ENCODE results near the gene MIEF1. TPM values are rescaled to one million over a fixed set of nuclear protein-coding genes. Genes with fewer than 3 reads are reported as not detected.

MIEF1 gene
- total and polyA plus RNA-seq, 2 experiments from 2014 or later: 13.2 to 40.1 TPM

DNA sequence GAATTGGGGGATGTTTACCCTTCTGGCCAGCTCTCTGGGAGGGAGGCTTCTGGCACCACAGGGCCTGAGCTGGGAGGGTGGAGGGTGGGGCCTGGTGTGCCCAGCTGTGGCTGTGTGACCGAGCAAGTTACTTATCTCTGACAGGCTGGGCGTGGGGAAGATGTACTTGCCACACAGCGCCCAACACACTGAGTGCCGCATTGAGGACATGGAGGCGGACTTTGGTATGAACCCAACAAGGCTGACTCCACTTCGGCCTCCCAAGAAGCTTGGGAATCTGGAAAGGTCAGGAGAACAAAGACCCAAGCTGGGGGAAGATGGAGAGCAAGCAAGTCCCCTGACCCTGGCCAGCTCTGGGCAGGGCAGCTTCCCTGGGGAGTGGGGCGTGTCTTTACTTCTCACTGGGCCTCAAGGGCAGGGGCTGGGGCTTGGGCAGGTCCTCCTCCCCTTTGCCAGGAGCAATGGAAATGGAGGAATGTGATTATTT lies 47.7 kb upstream of the MIEF1 start (continued):
- TF ChIP-seq, protein P1, sequence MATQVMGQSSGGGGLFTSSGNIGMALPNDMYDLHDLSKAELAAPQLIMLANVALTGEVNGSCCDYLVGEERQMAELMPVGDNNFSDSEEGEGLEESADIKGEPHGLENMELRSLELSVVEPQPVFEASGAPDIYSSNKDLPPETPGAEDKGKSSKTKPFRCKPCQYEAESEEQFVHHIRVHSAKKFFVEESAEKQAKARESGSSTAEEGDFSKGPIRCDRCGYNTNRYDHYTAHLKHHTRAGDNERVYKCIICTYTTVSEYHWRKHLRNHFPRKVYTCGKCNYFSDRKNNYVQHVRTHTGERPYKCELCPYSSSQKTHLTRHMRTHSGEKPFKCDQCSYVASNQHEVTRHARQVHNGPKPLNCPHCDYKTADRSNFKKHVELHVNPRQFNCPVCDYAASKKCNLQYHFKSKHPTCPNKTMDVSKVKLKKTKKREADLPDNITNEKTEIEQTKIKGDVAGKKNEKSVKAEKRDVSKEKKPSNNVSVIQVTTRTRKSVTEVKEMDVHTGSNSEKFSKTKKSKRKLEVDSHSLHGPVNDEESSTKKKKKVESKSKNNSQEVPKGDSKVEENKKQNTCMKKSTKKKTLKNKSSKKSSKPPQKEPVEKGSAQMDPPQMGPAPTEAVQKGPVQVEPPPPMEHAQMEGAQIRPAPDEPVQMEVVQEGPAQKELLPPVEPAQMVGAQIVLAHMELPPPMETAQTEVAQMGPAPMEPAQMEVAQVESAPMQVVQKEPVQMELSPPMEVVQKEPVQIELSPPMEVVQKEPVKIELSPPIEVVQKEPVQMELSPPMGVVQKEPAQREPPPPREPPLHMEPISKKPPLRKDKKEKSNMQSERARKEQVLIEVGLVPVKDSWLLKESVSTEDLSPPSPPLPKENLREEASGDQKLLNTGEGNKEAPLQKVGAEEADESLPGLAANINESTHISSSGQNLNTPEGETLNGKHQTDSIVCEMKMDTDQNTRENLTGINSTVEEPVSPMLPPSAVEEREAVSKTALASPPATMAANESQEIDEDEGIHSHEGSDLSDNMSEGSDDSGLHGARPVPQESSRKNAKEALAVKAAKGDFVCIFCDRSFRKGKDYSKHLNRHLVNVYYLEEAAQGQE (IDR thresholded peaks at IDR 0.05; ENCODE audit: unreplicated experiment): no peak
- TF ChIP-seq STAT1 (IDR thresholded peaks at IDR 0.05; ENCODE audit: unreplicated experiment): no peak
- TF ChIP-seq, protein P2, sequence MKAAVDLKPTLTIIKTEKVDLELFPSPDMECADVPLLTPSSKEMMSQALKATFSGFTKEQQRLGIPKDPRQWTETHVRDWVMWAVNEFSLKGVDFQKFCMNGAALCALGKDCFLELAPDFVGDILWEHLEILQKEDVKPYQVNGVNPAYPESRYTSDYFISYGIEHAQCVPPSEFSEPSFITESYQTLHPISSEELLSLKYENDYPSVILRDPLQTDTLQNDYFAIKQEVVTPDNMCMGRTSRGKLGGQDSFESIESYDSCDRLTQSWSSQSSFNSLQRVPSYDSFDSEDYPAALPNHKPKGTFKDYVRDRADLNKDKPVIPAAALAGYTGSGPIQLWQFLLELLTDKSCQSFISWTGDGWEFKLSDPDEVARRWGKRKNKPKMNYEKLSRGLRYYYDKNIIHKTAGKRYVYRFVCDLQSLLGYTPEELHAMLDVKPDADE (IDR thresholded peaks at IDR 0.05): no peak
- TF ChIP-seq NANOG (IDR thresholded peaks at IDR 0.05; ENCODE audit: borderline replicate concordance): no peak

DNA sequence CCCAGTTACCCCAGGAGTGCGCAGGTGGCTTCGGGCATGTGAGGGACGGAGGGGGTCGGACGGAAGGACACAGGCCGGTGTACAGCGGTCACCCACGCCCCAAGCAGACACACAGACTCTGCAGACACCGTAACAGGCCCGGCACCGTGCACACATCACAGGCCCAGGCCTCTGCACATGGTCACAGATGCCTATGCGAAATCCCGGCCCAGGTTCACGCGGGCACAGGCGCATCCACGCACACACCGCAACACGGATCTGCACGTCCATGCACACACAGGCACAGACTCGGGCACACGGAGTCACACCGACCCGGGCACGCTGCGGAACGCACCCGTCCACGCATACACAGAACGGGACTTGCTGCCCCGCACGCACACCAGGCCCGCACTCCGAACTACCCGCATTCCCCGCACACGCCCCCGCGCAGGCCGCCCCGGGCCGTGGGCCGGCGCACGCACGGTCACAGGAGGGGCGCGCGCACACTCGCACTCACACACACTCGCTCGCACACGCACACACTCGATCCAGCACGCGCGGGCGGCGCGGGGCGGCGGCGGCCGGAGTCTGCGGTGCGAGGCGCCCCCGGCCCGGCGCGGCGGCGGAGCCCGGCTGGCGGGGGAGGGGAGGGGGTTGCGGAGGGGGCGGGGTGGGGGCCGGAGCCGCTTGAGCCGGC lies 45.4 kb upstream of the MIEF1 start, which contains the start of gene MGAT3:
Gene MGAT3 (plus strand): TSS at position 491 of the 676 bp plus-strand sequence. CDS start 30,336 bp downstream, outside the sequence.
- H2AFZ ChIP-seq: no peak within 1 kb of the TSS; the same call in 1 of the 2 replicates
- DNase-seq (ENCODE audit: low spot score) (no peak), ATAC-seq (peak; percentile 6)
- Mint-ChIP-seq H3K27ac (no peak within 1 kb of the TSS), H3K36me3 (ENCODE audit: low read depth) (peaks cover 3% of the 10 kb centered on the region; the same call in 1 of the 3 replicates), H3K4me1 (peaks cover 33% of the 10 kb centered on the region), H3K27me3 (ENCODE audit: insufficient read depth, low read depth, poor library complexity) (peaks cover 46% of the 10 kb centered on the region), H3K4me3 (peak within 1 kb of the TSS; percentile 81), H3K9me3 (no peaks in the 10 kb centered on the region; the same call in 2 of the 3 replicates)
- H3K4me1 ChIP-seq (ENCODE audit: insufficient read depth): peaks cover 18% of the 10 kb centered on the region
- peak within 1 kb of the TSS; percentile 82 for H3K4me3 ChIP-seq
- peaks cover 28% of the 10 kb centered on the region for H3K27me3 ChIP-seq (ENCODE audit: insufficient read depth)
- no peaks in the 10 kb centered on the region for H4K20me1 ChIP-seq (replicated peaks; ENCODE audit: insufficient read depth)
- no peak within 1 kb of the TSS for H3K27ac ChIP-seq (ENCODE audit: low read depth)
- H3K36me3 ChIP-seq (ENCODE audit: insufficient read depth): no peaks in the 10 kb centered on the region
- H3F3A ChIP-seq (replicated peaks; ENCODE audit: low read depth): peaks cover 11% of the 10 kb centered on the region; the same call in 1 of the 2 replicates
- peak within 1 kb of the TSS; percentile 92 for H3K4me2 ChIP-seq
- H3K79me2 ChIP-seq (replicated peaks; ENCODE audit: insufficient read depth): no peaks in the 10 kb centered on the region
- no peaks in the 10 kb centered on the region for H3K9me2 ChIP-seq (ENCODE audit: insufficient read depth)
- TF ChIP-seq ZNF114 (CRISPR knock-in tag; IDR thresholded peaks at IDR 0.05): no peak
- TF ChIP-seq STAT1 (IDR thresholded peaks at IDR 0.05; ENCODE audit: unreplicated experiment): no peak
- TF ChIP-seq, protein P3, sequence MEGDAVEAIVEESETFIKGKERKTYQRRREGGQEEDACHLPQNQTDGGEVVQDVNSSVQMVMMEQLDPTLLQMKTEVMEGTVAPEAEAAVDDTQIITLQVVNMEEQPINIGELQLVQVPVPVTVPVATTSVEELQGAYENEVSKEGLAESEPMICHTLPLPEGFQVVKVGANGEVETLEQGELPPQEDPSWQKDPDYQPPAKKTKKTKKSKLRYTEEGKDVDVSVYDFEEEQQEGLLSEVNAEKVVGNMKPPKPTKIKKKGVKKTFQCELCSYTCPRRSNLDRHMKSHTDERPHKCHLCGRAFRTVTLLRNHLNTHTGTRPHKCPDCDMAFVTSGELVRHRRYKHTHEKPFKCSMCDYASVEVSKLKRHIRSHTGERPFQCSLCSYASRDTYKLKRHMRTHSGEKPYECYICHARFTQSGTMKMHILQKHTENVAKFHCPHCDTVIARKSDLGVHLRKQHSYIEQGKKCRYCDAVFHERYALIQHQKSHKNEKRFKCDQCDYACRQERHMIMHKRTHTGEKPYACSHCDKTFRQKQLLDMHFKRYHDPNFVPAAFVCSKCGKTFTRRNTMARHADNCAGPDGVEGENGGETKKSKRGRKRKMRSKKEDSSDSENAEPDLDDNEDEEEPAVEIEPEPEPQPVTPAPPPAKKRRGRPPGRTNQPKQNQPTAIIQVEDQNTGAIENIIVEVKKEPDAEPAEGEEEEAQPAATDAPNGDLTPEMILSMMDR (conservative IDR thresholded peaks at IDR 0.05; ENCODE audit: low read depth in 2 of 2): no peak
- no peak for TF ChIP-seq ZNF331 (CRISPR knock-in tag; IDR thresholded peaks at IDR 0.05; ENCODE audit: low read depth)
- TF ChIP-seq POLR2AphosphoS5 (IDR thresholded peaks at IDR 0.05; ENCODE audit: low read depth): no peak
- no peak for TF ChIP-seq CREB1 (CRISPR knock-in tag; IDR thresholded peaks at IDR 0.05; ENCODE audit: low read depth)
- no peak for TF ChIP-seq EZH2phosphoT487 (IDR thresholded peaks at IDR 0.05; ENCODE audit: unreplicated experiment)
- TF ChIP-seq, protein P4, sequence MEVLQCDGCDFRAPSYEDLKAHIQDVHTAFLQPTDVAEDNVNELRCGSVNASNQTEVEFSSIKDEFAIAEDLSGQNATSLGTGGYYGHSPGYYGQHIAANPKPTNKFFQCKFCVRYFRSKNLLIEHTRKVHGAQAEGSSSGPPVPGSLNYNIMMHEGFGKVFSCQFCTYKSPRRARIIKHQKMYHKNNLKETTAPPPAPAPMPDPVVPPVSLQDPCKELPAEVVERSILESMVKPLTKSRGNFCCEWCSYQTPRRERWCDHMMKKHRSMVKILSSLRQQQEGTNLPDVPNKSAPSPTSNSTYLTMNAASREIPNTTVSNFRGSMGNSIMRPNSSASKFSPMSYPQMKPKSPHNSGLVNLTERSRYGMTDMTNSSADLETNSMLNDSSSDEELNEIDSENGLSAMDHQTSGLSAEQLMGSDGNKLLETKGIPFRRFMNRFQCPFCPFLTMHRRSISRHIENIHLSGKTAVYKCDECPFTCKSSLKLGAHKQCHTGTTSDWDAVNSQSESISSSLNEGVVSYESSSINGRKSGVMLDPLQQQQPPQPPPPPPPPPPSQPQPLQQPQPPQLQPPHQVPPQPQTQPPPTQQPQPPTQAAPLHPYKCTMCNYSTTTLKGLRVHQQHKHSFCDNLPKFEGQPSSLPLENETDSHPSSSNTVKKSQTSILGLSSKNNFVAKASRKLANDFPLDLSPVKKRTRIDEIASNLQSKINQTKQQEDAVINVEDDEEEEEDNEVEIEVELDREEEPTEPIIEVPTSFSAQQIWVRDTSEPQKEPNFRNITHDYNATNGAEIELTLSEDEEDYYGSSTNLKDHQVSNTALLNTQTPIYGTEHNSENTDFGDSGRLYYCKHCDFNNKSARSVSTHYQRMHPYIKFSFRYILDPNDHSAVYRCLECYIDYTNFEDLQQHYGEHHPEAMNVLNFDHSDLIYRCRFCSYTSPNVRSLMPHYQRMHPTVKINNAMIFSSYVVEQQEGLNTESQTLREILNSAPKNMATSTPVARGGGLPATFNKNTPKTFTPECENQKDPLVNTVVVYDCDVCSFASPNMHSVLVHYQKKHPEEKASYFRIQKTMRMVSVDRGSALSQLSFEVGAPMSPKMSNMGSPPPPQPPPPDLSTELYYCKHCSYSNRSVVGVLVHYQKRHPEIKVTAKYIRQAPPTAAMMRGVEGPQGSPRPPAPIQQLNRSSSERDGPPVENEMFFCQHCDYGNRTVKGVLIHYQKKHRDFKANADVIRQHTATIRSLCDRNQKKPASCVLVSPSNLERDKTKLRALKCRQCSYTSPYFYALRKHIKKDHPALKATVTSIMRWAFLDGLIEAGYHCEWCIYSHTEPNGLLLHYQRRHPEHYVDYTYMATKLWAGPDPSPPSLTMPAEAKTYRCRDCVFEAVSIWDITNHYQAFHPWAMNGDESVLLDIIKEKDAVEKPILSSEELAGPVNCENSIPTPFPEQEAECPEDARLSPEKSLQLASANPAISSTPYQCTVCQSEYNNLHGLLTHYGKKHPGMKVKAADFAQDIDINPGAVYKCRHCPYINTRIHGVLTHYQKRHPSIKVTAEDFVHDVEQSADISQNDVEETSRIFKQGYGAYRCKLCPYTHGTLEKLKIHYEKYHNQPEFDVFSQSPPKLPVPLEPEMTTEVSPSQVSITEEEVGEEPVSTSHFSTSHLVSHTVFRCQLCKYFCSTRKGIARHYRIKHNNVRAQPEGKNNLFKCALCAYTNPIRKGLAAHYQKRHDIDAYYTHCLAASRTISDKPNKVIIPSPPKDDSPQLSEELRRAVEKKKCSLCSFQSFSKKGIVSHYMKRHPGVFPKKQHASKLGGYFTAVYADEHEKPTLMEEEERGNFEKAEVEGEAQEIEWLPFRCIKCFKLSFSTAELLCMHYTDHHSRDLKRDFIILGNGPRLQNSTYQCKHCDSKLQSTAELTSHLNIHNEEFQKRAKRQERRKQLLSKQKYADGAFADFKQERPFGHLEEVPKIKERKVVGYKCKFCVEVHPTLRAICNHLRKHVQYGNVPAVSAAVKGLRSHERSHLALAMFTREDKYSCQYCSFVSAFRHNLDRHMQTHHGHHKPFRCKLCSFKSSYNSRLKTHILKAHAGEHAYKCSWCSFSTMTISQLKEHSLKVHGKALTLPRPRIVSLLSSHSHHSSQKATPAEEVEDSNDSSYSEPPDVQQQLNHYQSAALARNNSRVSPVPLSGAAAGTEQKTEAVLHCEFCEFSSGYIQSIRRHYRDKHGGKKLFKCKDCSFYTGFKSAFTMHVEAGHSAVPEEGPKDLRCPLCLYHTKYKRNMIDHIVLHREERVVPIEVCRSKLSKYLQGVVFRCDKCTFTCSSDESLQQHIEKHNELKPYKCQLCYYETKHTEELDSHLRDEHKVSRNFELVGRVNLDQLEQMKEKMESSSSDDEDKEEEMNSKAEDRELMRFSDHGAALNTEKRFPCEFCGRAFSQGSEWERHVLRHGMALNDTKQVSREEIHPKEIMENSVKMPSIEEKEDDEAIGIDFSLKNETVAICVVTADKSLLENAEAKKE (CRISPR knock-in tag; IDR thresholded peaks at IDR 0.05): no peak
- no peak for TF ChIP-seq EZH2 (IDR thresholded peaks at IDR 0.05; ENCODE audit: low read depth, unreplicated experiment)

All from GM23338 (cell line).